GM21367 (cell line): ENCODE data around the gene DOCK3.

Experiments used
- ATAC-seq: cut with Tn5 transposase; IDR thresholded peaks from one replicate; pipeline ENCODE4 v1.9.1; 2021; ENCODE audit not compliant: unreplicated experiment

Gene DOCK3

GRCh38 chr3:51393134-51393495 is 718.4 kb downstream of the DOCK3 start:
- ATAC-seq = no peak

- ATAC-seq = no peak
Observed at GRCh38 chr3:51393564-51393963, 718.8 kb downstream of the DOCK3 start.

GRCh38 chr3:51394541-51394940 is 719.8 kb downstream of the DOCK3 start:
- no peak for ATAC-seq

- ATAC-seq = no peak
Observed at GRCh38 chr3:51395493-51396213, 720.9 kb downstream of the DOCK3 start.

- ATAC-seq = no peak
Observed at GRCh38 chr3:51396401-51396800, 721.7 kb downstream of the DOCK3 start.

GRCh38 chr3:51397392-51397791 is 722.7 kb downstream of the DOCK3 start:
- ATAC-seq = no peak

GRCh38 chr3:51398595-51399310 is 724.0 kb downstream of the DOCK3 start:
- no peak for ATAC-seq

- no peak for ATAC-seq
Observed at GRCh38 chr3:51400166-51400565, 725.4 kb downstream of the DOCK3 start.

GRCh38 chr3:51401735-51402134 is 727.0 kb downstream of the DOCK3 start:
- no peak for ATAC-seq

GRCh38 chr3:51403675-51404074 is 728.9 kb downstream of the DOCK3 start:
- no peak for ATAC-seq

GRCh38 chr3:51408021-51408420 is 733.3 kb downstream of the DOCK3 start:
- no peak for ATAC-seq

GRCh38 chr3:51408813-51409212 is 734.1 kb downstream of the DOCK3 start:
- no peak for ATAC-seq

GRCh38 chr3:51422211-51422610 is 747.5 kb downstream of the DOCK3 start:
- ATAC-seq = no peak

- no peak for ATAC-seq
Observed at GRCh38 chr3:51426921-51427320, 752.2 kb downstream of the DOCK3 start.

- no peak for ATAC-seq
Observed at GRCh38 chr3:51429138-51429537, 754.4 kb downstream of the DOCK3 start.
